ENCODE measurements around the gene DAB2. TPM values are rescaled to one million over a fixed set of nuclear protein-coding genes. Genes with fewer than 3 reads are reported as not detected.

Gene DAB2
- total RNA-seq, 1 donor from 2014 or later = 0.79 TPM

- H3K36me3 ChIP-seq (ENCODE audit: control insufficient read depth, insufficient read depth, low read length) = no peaks in the 10 kb centered on the region
- FAIRE-seq = no peak
- no peaks in the 10 kb centered on the region for H3K27me3 ChIP-seq (ENCODE audit: control insufficient read depth, insufficient read depth, low read length)
- H3K4me3 ChIP-seq (ENCODE audit: low read depth, low read length) = no peak overlapping the region
- DNase-seq (ENCODE audit: low read depth) = no peak
- TF ChIP-seq CTCF (IDR thresholded peaks at IDR 0.05; ENCODE audit: insufficient read depth, low read length, severe bottlenecking) = no peak
Observed at GRCh38 chr5:39430461-39430860, 5.7 kb upstream of the DAB2 start.

- Histone ChIP-seq H3K4me3 (ENCODE audit: low read depth, low read length) (no peak overlapping the region), H3K27me3 (ENCODE audit: control insufficient read depth, insufficient read depth, low read length) (no peaks in the 10 kb centered on the region), H3K36me3 (ENCODE audit: control insufficient read depth, insufficient read depth, low read length) (no peaks in the 10 kb centered on the region)
- no peak for TF ChIP-seq CTCF (IDR thresholded peaks at IDR 0.05; ENCODE audit: insufficient read depth, low read length, severe bottlenecking)
- DNase-seq (ENCODE audit: low read depth) = peak; percentile 68
- FAIRE-seq = no peak
Observed at GRCh38 chr5:39428640-39429039, 3.9 kb upstream of the DAB2 start.

- TF ChIP-seq CTCF (IDR thresholded peaks at IDR 0.05; ENCODE audit: insufficient read depth, low read length, severe bottlenecking) = no peak
- DNase-seq (ENCODE audit: low read depth) = no peak
- no peak for FAIRE-seq
- H3K4me3 ChIP-seq (ENCODE audit: low read depth, low read length) = no peak overlapping the region
- H3K36me3 ChIP-seq (ENCODE audit: control insufficient read depth, insufficient read depth, low read length) = no peaks in the 10 kb centered on the region
- H3K27me3 ChIP-seq (ENCODE audit: control insufficient read depth, insufficient read depth, low read length) = no peaks in the 10 kb centered on the region
Observed at GRCh38 chr5:39427633-39428032, 2.9 kb upstream of the DAB2 start.

- Histone ChIP-seq H3K4me3 (ENCODE audit: low read depth, low read length) (no peak overlapping the region), H3K36me3 (ENCODE audit: control insufficient read depth, insufficient read depth, low read length) (no peaks in the 10 kb centered on the region), H3K27me3 (ENCODE audit: control insufficient read depth, insufficient read depth, low read length) (no peaks in the 10 kb centered on the region)
- no peak for DNase-seq (ENCODE audit: low read depth)
- no peak for FAIRE-seq
- TF ChIP-seq CTCF (IDR thresholded peaks at IDR 0.05; ENCODE audit: insufficient read depth, low read length, severe bottlenecking) = no peak
Observed at GRCh38 chr5:39427229-39427628, 2.4 kb upstream of the DAB2 start.

- no peak for DNase-seq (ENCODE audit: low read depth)
- H3K27me3 ChIP-seq (ENCODE audit: control insufficient read depth, insufficient read depth, low read length) = no peaks in the 10 kb centered on the region
- no peaks in the 10 kb centered on the region for H3K36me3 ChIP-seq (ENCODE audit: control insufficient read depth, insufficient read depth, low read length)
- no peak for TF ChIP-seq CTCF (IDR thresholded peaks at IDR 0.05; ENCODE audit: insufficient read depth, low read length, severe bottlenecking)
- no peak overlapping the region for H3K4me3 ChIP-seq (ENCODE audit: low read depth, low read length)
- FAIRE-seq = no peak
Observed at GRCh38 chr5:39426746-39427105, 1.9 kb upstream of the DAB2 start.

- DNase-seq (ENCODE audit: low read depth) = no peak
- no peak for TF ChIP-seq CTCF (IDR thresholded peaks at IDR 0.05; ENCODE audit: insufficient read depth, low read length, severe bottlenecking)
- Histone ChIP-seq H3K27me3 (ENCODE audit: control insufficient read depth, insufficient read depth, low read length) (no peaks in the 10 kb centered on the region), H3K4me3 (ENCODE audit: low read depth, low read length) (no peak overlapping the region), H3K36me3 (ENCODE audit: control insufficient read depth, insufficient read depth, low read length) (no peaks in the 10 kb centered on the region)
- FAIRE-seq = no peak
Observed at GRCh38 chr5:39426051-39426745, 1.4 kb upstream of the DAB2 start.
